Loucy (cell line): Measurements from ENCODE around the gene USP19.

Experiments
- EZH2phosphoT487 ChIP-seq: fragments of 200-600 bp; IDR thresholded peaks from 2 replicates; pipeline ENCODE4 v1.6.1; 2018; ENCODE audit warnings: antibody characterized with exemption, mild to moderate bottlenecking, moderate library complexity, borderline replicate concordance
- TF ChIP-seq, protein P1 (sequence below): fragments of 200-600 bp; sonication (generic); conservative IDR thresholded peaks from 2 replicates; pipeline ENCODE4 v1.5.1; 2014; ENCODE audit warnings: mild to moderate bottlenecking, antibody characterized with exemption, low read length

DNA sequence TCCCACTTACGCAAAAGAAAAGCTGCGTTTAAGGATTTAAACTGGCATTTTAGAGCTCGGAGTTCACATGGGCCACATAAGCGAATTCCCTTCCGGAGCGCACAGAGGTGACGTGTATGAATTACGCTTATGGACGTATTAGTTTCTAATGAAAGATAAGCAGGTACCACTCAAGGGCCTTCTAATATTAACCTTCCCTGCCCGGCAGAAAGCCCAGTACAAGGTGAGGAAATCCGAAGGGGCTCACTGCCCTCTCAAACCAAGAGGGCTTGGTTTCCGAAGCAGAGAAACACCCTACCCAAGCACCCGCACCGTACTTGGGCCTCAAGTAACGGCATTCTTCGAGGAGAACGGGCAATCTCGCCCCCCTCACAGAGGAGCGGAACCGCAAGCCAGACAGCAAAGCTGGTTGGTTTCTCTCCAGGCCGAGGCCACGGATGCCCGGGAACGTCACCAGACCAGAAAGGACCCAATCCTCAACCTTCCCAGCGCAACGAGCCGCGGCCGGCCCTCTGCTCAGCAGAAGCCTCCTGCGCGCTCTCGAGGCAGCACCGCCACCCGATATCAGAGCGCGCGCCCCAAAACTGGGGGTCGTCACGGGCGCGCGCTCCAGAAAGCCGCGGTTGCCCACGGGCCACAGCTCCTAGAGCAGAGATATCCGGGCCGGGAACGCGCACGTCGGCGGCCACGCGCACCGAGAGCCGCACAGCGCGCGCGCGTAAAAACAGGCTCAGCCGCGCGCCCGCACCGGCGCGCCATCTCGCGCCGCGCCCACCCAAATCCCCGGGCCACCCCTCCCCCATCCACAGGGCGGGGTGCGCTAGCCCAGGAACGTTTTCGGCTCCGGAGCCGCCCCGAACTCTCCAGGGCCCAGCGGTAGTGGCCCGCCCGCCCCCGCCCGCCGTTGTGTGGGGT, 27.4 kb downstream of the USP19 start:
- TF ChIP-seq, protein P1, sequence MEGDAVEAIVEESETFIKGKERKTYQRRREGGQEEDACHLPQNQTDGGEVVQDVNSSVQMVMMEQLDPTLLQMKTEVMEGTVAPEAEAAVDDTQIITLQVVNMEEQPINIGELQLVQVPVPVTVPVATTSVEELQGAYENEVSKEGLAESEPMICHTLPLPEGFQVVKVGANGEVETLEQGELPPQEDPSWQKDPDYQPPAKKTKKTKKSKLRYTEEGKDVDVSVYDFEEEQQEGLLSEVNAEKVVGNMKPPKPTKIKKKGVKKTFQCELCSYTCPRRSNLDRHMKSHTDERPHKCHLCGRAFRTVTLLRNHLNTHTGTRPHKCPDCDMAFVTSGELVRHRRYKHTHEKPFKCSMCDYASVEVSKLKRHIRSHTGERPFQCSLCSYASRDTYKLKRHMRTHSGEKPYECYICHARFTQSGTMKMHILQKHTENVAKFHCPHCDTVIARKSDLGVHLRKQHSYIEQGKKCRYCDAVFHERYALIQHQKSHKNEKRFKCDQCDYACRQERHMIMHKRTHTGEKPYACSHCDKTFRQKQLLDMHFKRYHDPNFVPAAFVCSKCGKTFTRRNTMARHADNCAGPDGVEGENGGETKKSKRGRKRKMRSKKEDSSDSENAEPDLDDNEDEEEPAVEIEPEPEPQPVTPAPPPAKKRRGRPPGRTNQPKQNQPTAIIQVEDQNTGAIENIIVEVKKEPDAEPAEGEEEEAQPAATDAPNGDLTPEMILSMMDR, result no peak
- TF ChIP-seq EZH2phosphoT487, result no peak
